ENCODE results near the gene SPRR5.

Gene SPRR5

DNA sequence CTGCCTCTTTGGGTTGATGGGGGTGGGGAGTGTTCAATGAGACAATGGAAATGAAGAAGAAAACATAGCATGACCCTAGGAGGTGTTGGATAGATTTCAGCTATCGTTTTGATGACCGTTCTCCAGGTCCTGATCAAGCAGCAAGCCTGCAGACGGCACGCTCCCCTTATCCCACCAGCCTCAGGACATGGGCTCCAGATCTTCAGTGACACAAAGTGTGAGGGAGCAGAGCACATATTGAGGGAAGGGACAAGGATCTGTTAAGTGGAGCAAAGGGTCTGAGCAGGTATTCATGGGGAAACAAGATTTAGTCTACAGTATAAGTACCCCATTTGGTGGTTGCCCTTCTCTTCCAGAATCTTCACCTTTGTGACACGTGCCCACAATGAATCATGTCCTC lies 4.7 kb downstream of the SPRR5 start:
- DNase-seq, result no peak

DNA sequence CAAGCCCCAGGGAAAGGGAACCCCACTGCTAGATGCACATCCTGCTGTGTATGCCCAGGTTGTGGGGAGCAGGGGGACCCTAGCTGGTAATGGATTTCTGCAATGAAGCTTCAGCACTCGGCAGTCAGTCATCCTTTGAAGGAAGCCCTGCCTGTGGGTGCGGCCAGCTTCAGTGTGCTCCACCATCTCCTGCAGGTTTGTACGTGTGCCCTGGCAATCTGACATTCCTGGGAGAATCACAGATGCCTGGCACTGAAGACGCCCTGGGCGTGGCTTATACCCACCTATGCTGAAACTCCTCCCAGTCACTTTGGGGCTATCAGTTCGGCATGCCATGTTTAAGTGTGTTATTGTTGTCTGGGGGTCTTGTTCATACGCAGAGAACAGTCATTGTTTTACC lies 6.8 kb downstream of the SPRR5 start:
- DNase-seq, result no peak

DNA sequence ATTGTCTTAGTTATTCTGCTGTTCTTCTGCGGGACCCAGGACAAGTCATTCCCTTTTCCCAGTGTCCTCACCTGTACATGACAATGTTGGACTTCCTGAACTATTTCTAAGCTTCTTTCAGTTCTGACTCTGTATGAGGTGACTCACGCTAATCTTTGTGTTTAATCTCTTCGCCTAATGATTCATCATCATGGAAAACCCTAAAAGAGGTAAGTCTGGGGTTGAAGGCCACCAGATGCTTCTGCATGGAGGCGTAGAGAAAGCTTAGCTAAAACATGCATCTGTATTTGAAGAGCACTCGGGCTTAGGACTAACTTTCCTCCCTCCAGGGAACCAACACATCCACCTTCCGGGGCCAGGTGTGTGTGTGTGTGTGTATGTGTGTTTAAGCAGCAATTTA lies 7.4 kb downstream of the SPRR5 start:
- no peak for DNase-seq

DNA sequence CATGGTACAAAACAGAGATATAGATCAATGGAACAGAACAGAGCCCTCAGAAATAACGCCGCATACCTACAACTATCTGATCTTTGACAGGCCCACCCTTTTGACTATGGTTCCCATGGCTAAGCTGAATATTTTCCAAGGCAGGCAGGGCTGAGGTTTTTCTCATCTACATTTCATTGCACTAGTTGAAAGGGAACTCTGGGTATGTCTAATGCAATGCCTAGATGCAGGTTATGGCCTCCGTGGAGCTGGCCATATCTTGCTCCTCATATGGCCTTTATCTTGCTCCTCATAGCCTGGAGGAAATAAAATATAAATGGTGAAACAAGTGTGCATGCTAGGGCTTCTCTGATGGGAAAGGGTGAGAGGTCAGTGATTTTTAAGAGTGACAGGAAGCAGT lies 10.6 kb downstream of the SPRR5 start:
- no peak for DNase-seq

DNA sequence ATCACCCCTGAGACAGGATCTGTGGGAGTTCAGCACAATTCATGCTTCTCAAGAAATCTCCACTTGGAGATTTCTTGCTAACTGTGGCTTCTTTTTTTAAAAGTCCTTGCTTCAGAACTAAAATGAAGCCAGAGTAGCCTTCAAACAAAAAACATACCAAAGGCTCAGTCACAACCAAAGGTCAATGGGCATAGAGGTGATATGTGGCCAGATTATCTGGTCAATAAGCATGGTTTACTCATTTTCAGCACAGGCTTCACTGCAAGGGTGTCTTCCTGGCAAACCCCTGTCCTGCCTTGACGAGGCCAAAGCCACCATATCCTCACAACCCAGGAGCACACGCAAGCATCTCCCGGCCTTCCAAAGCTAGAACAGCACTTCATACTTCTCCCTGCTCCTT lies 12.3 kb downstream of the SPRR5 start:
- no peak for DNase-seq

DNA sequence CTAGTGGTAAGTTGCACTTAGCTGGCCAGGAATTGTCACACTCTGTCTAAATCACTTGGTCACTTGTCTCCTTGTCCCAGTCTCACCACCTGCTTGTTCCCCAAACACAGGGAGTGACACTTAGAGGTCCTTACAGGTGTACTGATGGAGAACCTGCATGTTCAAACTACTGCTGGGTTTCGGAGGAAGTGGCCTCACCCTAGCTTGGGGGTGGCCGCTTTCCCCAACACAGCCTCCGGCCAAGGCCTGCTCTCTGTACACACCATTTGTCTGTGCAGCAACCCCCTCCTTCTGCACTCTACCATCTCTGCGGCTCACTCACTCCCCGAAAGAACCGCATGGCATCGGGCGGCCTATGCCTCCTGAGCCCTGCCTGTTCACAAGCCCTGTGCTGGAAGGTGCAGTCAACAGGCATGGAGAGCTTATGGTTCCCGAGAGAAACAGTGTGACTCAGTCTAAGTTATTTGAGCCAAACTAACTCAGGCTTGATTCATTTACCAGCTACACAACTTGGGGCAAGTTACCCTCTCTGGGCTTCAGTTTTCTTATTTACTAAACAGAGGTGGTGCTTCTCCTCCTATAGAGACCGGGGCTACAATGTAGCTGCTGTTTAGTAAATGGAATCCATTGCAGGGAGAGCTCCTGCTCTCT lies 12.9 kb downstream of the SPRR5 start:
- DNase-seq, result no peak

DNA sequence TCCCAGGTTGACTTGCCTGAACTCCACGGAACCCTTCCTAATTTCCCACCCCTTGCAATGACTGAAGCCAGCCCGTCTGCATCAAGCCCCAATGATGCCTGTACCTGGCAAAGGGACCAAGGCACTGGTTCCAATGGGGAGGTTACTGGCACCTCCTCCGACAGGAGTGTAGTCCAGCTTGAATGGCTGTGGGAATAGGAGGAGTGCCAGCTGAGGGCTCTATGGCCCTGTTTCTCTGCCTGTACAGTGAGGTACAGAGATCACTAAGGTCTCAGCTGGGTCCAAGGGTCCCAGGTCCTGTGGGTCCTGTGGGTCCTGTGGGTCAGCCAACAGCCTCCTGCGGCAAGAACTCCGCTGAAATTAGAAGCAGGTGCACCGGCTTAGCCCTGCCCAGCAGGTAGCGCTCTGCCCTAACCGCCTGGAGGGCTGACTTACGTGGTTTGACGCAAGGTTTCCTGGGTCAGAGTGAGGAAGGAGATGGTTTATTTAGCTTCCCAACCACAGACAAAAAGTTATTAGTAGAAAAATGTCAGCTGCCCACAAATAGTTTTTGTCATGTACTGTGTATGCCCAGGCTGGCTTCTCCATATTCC lies 13.5 kb downstream of the SPRR5 start:
- no peak for DNase-seq

DNA sequence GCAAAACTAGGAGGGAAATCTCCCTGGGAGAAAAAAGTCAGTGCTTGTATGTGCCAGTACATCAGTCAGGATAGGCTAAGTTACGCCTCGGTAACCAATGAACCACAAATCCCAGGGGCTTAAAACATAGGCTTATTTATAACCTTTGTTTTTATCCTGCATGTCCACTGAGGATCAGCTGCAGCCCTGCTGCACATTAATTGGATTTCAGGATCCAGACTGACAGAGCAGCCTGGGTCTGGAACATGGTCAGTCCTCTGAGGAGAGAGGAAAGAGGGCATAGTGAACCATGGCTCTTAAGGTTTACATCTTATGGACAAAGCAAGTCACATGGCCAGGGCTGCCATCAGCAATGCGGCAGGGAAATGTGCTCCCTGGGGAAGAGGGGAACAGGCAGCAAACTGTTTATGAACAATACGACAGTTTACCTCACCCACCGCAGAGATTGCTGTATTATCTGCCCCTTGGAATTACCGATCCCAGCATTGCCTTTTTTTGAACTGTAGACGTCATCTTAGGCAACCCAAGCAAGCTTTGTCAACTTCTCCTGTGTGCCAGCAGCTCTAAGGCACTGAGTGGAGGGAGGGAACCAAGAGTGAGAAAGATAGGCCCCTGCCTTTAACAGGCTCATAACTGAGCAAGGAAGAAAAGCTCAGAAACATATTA lies 14.4 kb downstream of the SPRR5 start:
- DNase-seq, result no peak

DNA sequence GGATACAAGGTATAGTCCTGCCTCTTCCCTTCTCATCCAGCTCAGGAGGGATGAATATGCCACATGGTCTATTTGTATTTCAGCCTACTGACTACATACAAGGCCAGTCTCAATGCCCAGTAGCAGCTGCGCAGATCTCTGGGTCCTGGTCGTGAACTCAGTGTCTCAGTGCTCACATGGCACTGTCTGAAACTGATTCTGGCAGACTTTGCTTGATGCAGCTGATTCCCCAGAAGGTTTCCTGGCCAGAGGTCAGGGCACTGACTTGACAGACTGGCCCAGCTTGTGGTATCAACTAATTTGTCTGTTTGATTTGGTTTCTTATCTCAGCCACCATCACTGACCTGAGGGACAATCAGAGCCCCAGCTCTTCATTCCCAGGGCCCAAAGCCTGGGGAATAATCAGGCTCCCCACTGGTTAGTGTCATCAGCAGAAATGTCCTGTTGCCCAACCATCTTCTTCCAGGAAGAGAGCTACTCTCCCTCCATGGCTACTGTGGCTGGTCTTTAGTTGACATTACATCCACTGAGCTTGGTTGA lies 15.9 kb downstream of the SPRR5 start:
- DNase-seq, result no peak

DNA sequence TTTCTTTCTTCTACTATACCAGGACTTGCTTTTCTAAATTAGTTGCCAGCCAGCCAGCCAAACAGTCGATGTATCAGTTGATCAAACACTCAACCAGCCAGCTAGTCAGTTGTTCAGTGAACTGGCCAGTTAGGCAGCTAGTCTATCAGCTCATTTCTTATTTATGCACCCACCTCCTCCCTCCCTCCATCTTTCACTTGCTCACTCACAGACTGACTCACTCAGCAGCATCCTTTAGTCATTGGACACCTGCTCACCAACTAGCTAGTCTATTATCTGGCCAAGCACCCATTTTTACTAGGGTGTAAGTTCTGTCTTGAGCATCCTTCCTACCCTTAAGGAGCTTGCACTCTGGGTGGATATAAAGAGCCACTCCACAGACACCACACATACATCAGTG lies 17.5 kb downstream of the SPRR5 start:
- no peak for DNase-seq

DNA sequence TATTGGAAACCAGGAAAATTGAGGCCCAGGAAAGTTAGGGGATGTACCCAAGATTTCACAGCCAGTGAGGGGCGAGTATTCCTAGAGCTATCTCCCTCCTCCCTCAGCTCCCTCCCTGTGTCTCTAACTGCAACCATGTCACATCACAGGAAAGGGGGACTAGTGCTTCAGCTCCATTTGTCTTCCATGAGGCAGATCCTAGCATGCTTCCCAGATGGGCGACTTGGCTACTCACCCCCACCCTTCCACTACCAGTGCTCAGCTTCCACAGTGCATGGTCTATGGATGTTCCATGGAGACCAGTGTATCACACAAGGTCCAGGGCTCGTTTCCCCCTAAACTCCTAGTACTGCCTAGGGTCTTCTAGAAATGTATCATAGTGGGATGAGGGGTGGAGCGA lies 18.8 kb downstream of the SPRR5 start:
- DNase-seq, result no peak

DNA sequence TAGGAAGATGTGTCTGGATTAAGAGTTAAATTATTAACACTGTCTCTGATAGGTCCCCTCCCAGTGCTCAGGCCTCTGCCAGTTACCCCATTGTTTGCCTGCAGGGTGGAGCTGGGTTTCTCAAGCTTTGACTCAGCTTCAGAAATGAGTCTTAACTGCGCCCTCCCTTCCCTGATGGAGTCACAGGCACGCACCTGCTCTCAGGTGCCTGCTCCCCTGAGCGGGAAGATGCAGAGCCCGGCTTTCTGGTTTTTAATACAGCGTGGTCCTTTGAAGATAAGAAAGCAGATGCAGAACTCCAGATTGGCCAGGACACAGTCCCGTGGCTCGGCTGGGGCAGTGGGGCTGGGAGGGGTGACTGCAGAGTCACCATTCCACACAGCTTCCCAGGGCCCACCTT lies 20.2 kb downstream of the SPRR5 start:
- DNase-seq, result no peak

DNA sequence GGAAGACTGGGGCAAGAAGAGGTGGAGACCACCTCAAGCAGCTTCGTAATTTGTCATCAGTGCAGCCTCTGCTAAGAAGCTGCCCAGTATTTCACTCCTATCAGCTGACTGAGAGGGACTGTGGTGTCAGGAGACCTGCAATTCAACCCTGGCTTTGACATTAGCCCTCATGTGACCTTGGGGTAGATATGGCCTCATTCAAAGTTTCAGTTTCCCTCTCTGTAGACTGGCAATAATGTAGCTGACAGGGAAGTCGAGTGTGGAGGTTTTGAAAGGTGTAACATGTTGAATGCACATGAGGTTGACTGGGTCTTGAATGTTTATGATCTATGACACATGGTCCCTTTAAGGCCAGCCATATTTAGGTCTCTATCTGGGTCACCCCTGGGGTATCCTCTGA lies 21.2 kb downstream of the SPRR5 start:
- peak in 3 of 4 experiments; percentile 3 to 26 (median 10) for DNase-seq

DNA sequence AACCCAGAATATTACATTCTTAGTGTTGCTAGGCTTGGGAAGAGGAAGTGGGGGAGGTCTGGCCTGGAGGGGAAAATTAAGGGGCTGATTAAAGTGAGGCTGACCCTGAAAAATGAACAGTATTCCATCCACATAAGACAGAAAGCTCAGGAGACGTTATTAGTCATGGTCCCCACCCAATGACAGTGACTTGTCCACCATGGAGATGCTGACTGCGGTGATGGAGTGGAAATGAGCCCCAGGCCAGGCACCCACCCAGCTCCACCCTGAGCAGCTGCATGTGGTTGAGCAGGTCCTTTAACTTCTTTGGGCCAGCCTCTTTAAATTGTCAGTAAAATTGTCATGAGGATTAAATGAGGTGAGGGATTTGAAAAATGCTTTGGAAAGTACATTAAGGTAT lies 22.0 kb downstream of the SPRR5 start:
- no peak for DNase-seq

DNA sequence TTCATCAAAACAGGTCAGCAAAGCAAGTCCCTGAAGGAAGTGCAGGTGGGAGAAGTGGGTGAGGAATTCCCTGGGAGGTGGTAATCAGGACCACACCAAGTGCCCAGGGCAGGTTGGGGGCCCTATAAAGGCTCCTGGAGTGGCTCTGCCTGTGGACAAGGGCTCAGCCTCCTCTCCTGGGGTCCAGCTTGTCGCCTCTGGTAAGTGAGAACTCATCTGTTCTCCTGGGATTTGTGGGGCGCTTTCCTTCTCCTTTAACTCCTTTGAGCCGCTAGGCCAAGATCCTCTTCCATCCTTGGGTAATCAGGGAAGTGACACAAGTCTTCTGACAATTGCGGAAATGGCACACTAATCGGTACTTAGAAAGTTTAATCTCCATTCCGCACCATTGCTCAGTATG lies 23.5 kb downstream of the SPRR5 start, which contains the start of gene SPRR4:
Gene SPRR4, plus strand, starts transcription at position 154 of the 400 bp plus-strand sequence. CDS start 1,243 bp downstream, outside the sequence.
- no peak for DNase-seq

DNA sequence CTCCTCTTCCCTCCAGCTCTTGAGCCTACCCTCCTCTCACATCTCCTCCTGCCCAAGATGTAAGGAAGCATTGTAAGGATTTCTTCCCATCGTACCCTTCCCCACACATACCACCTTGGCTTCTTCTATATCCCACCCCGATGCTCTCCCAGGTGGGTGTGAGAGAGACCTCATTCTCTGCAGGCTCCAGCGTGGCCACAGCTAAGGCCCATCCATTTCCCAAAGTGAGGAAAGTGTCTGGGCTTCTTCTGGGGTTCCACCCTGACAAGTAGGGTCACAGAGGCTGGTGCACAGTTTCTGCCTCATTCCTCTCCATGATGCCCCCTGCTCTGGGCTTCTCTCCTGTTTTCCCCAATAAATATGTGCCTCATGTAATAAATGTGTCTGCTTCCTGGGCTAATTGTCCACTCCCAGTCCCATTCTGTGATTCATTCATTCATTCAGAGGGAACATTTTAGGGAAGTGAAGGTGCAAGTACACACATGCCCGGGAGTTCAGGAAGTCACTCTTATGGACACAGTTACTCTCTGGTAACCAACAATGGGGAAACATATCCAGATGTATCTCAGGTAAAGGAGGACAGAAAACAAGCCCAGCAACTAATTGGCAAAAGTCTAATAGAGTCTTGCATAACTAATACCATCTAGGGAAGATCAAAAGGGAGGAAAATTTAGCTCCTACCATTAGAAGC lies 25.3 kb downstream of the SPRR5 start:
- no peak for DNase-seq

DNA sequence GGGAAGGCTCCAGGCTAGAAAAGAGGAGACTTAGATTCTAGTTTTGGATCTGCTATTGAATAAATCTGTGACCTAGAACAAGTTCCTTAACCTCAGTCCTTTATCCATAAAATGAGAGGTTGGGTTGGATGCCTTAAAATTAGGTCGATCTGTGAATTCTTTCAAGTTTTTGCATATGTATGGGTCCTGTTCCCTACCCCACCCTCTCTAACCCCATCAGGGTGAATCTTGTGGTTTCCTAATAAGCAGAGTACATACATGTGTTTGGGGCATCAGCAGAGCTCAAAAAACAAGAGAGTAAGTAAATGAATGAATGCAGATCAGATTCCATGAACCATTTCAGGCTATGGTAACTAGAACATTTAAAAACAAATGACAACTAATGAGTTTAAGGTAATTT lies 29.7 kb downstream of the SPRR5 start:
- DNase-seq, result no peak

DNA sequence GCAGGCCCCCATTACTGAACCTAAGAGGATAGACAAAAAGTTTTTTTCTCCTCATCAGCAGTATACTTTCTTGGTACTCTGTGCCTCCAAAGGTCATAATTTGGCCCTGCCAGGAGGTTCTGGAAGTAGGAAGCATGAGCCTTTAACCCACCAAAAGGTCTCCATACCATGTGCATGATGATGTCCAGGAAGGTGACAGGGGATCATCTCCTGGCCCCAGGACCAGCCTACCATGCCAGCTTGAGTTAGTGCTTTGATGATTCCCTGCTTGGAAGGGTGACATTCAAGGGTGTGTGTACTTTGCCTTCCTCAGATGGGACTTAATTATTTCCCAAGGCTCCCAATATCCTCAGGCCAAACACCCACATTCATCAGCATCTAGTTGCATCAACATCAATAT lies 30.6 kb downstream of the SPRR5 start:
- no peak for DNase-seq

DNA sequence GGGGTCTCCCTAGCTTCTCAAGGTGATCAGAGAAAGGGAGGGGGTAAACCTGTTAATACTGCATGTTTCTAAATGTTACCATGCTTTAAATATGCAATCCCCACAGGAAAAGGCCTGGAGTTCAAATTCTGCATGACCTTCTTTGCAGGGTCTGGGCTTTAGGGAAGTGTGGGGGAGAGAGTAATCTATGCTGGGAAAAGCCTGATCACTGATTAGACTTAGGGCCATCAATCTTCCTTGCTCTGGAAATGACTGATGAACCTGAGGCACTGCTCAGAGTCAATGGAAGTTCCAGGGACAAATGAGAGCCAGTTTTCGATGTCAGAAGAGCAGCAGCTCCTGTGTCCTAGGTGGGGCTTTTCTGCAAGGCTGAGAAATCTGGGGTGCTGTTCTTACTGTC lies 33.7 kb downstream of the SPRR5 start:
- DNase-seq, result no peak

DNA sequence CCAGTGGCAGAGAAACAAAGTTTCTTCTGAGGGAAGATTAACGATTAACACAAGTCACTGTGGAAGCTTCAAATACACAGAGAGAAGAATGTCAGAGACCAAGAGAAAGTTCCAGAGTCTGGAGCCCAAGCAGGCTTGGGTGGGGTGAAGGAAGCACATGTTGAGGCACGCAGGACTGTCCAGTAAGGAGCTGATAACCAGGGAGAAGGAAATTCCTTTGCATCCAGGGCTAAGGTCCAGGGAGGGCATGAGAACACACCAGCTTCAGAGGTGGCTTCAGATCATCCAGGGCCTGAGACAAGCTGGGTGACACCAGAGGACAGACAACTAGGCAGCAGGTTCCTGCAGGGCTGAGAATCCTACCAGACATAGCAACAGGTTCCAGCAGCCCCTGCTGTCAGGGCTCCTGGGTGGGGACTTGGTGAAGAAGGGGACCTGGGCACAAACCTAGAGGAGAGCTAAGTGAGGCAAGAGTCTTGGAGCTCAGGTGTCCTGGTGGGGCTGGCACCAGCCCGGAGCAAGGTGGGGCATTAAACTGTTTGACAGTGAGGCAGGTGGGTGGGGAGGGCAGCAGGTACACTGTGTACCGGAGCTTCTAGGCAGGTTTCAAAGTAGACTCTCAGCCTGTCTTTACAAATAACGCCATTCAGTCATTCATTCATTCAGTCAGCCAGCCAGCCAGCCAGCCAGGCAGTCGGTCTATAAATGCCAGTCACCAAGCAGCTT lies 34.3 kb downstream of the SPRR5 start:
- DNase-seq, result no peak

DNA sequence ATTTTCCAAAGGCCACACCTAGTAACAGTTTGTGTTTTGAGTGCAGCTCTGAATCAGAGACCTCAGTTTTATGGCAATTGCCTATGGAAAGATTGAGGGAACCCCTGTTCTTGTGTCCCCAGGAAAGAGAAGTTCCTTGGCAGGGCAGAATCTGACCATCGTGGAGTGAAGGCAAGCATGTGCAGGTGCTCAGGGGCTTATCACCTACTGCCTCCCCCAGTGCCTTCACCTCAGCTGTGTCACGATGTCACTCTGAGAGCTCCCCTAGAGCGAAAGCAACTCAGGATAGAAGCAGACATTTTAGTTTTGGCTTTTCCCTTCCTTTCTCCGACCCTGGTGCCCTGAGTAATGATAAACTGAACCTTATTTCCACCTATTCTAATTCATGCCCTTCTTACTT lies 35.1 kb downstream of the SPRR5 start:
- DNase-seq, result no peak

DNA sequence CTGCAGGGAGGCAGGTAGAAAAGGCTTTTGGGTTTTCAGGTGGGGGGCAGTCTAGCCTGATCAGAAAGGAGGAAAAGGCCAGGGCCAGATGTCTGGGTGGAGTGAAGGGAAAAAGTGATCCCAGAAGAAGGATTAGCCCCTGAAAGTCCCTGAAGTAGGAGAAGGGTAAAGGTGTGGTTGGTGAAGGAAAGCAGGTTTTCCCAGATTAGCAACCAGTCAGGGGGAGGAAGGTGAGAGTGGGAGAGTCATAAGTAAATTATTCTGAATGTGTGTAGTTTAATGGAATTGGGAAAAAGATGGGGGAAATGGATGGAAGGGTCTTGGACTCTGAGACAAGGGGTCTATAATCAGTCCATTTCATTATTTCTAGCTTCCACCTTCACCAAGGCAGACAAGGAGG lies 36.2 kb downstream of the SPRR5 start:
- DNase-seq, result no peak

DNA sequence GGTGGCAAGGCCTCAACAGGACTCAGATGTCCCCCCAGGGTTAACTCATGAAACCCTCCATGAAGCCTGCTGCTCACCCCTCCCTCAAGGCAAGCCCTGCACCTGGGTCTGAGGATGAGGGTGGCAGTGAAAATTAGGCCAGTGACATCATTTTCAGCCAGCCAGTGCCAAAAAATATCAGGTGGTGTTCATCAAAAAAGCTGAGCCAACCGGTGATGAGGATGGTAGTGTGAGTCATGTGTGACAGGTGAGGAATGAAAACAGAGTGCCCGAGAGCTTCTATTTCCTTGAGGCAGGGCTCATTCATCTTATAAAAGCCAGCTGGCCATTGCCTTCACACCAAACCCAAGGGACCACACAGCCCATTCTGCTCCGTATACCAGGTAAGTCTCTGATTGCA lies 36.7 kb downstream of the SPRR5 start, which contains the start of gene SPRR1A:
Gene SPRR1A, plus strand, starts transcription at position 339 of the 400 bp plus-strand sequence. CDS start 1,150 bp downstream, outside the sequence.
- no peak for DNase-seq
